GM19372 (cell line): ENCODE data around the gene INTS1.
"Not testable (repeated sequence)": the region's sequence is repeated elsewhere in the genome, so short reads cannot be mapped to it uniquely, and the experiment has no call there.

ENCODE experiments used
- ATAC-seq: cut with Tn5 transposase; IDR thresholded peaks from one replicate; pipeline ENCODE4 v1.9.1; 2021; ENCODE audit warnings: mild to moderate bottlenecking, low read depth, moderate library complexity; ENCODE audit not compliant: unreplicated experiment

INTS1 gene

GRCh38 chr7:1531263-1531978, 27.2 kb upstream of the INTS1 start:
- peak; percentile 31 for ATAC-seq

GRCh38 chr7:1530946-1531262, 26.7 kb upstream of the INTS1 start:
- ATAC-seq, result peak; percentile 37

GRCh38 chr7:1529383-1530116, 25.4 kb upstream of the INTS1 start:
- ATAC-seq, result no peak

GRCh38 chr7:1526271-1526754, 22.1 kb upstream of the INTS1 start:
- no peak for ATAC-seq

GRCh38 chr7:1525409-1525808, 21.2 kb upstream of the INTS1 start:
- ATAC-seq, result no peak

- no peak for ATAC-seq
These were observed 19.7 kb upstream of the INTS1 start for GRCh38 chr7:1523844-1524243.

GRCh38 chr7:1523208-1523607, 19.0 kb upstream of the INTS1 start:
- ATAC-seq, result no peak

- ATAC-seq, result no peak
These were observed 17.3 kb upstream of the INTS1 start for GRCh38 chr7:1521456-1521855.

DNA sequence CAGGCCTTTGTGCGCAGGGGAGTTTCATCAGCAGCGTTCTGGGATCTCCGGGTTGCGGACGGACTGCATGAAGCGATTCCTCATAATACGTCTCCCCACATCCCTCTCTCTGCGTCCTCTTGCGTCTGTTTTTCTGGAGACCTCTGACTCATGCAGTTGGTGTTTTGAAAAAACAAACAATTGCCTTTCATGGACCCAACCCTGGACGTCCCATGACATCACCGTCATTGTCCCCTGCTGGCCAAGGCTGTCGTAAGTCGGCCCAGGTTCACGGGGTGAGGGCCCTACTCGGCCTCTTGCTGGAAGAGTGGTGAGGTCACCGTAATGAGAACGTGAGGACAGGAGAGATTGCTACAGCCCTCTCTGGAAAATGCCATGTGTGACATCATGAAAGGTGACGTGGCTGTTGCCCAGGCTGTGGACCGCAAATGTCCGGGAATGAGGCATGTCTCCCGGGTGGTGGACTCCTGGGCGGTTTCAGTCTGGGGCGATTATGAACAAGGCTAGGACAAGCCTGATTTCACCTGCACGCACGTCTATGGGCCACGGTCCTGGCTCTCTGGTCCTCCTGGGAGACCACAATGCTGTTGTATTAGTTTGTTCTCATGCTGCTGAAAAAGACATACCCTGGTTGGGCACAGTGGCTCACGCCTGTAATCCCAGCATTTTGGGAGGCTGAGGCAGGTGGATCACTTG, 16.5 kb upstream of the INTS1 start:
- no peak for ATAC-seq

GRCh38 chr7:1519322-1519922, 15.2 kb upstream of the INTS1 start:
- ATAC-seq, result not testable (repeated sequence)

DNA sequence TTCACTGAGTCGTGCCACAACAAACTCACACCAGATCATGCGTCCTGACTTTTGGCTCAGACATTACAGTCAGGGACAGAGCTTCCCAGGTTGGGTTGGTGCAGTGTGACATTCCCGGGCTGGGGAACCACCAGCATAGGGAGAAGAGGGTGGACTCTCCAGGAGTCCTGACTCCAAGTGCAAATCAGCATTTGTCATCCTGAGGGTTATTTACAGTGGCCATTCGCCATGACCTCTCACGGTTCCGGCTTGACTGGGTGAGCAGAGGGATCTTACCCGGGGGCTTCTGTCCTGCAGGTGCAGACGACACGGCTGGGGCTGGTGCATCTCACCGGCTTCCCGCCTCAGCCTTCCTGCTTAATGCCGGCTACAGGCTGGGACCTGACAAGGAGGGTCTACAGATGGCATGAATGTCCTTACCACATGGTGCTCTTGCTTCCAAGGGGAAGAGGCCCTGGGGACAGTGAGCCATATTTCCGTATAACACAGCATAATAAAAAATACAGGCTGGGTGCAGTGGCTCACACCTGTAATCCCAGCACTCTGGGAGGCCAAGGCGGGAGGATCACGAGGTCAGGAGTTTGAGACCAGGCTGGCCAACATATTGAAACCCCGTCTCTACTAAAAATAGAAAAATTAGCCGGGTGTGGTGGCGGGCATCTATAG, 12.5 kb upstream of the INTS1 start:
- ATAC-seq, result no peak

- ATAC-seq, result not testable (repeated sequence)
These were observed 11.3 kb upstream of the INTS1 start for GRCh38 chr7:1515509-1515967.

DNA sequence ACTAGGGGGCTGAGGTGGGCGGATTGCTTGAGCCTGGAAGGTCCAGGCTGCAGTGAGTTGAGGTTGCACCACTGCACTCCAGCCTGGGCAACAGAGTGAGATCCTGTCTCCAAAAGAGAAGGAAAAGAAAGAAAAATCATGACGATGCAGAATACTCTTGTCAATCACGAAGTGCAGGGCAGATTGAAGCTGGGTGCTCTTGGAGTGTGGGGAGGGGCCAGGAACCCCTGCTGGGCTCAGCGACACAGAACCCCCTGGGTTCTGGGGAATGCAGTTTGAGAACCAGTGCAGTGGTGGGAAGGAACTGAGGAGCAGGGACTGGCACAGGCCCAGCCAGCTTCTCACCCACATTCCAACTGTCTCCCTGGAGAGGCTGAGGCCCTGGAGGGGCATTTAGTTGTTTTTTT, 10.8 kb upstream of the INTS1 start:
- ATAC-seq, result no peak

GRCh38 chr7:1514407-1514806, 10.2 kb upstream of the INTS1 start:
- no peak for ATAC-seq

- no peak for ATAC-seq
These were observed 9.5 kb upstream of the INTS1 start for GRCh38 chr7:1513657-1514095.

- ATAC-seq, result no peak
These were observed 8.8 kb upstream of the INTS1 start for GRCh38 chr7:1512781-1513656.

GRCh38 chr7:1511444-1512422, 7.5 kb upstream of the INTS1 start:
- ATAC-seq, result no peak

DNA sequence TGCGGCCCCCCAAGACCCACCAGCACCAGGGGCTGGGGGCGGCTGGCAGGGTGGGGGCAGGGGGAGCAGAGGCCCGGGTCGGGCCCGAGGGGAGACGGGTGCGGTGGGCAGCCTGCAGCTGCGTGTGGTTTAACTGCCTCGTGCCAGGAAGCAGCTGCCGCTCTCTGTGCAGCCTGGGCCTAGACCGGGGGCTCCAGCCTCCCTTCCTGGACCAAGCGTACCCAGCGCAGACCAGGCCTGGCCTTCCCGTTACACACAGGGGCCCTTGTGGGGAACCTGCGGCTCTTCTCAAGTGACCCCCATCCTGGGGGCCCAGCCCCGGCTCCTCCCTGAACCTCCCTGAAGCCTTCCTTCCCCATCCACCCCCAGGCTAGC, 6.6 kb upstream of the INTS1 start:
- ATAC-seq, result no peak
